AG04450 (cell line): ENCODE data around the gene NPNT. TPM values are rescaled to one million over a fixed set of nuclear protein-coding genes. Genes with fewer than 3 reads are reported as not detected.

Experiments
- CTCF ChIA-PET: fragments of 300-600, 350-600 bp; formaldehyde crosslinking; extraction: SDS; loops from one replicate; lab custom pipeline; 2022; ENCODE audit warnings: antibody characterized with exemption, inconsistent platforms; lab: Charles Lee
- POLR2A ChIA-PET: fragments of 350-600 bp; formaldehyde crosslinking; extraction: SDS; loops from one replicate; lab custom pipeline; 2021; ENCODE audit warnings: antibody characterized with exemption, inconsistent platforms; lab: Yijun Ruan, JAX
- DNase-seq: peaks from one replicate; pipeline ENCODE4 v3.0.0-alpha.2; 2011; ENCODE audit warnings: low read depth, low spot score
- H3K27ac ChIP-seq: one replicate; pipeline ENCODE4 v1.5.1; 2012; ENCODE audit warnings: low read depth, low read length, control low read depth
- H3K27me3 ChIP-seq: one replicate; pipeline ENCODE4 v1.6.0; 2012; ENCODE audit warnings: low read length; ENCODE audit not compliant: control insufficient read depth, insufficient read depth
- H3K4me3 ChIP-seq: 2 replicates; pipeline ENCODE4 v1.5.1; 2011; ENCODE audit warnings: mild to moderate bottlenecking, low read depth, low read length, control low read depth
- H3K9me3 ChIP-seq: 2 replicates; pipeline ENCODE4 v1.5.1; 2012; ENCODE audit warnings: low read length; ENCODE audit not compliant: control insufficient read depth, insufficient read depth
- CTCF ChIP-seq: IDR thresholded peaks from 2 replicates; pipeline ENCODE4 v1.5.1; 2011; ENCODE audit warnings: low read depth, low read length, control low read depth, inconsistent platforms
- polyA plus RNA-seq: library from polyadenylated mRNA; depleted of rRNA; stranded (reverse); fragments of >200 nt; gene quantifications from 2 replicates; pipeline ENCODE4 v1.2.3, GENCODE V29; 2011

The NPNT gene
- polyA plus RNA-seq, 1 experiment = not detected

DNA sequence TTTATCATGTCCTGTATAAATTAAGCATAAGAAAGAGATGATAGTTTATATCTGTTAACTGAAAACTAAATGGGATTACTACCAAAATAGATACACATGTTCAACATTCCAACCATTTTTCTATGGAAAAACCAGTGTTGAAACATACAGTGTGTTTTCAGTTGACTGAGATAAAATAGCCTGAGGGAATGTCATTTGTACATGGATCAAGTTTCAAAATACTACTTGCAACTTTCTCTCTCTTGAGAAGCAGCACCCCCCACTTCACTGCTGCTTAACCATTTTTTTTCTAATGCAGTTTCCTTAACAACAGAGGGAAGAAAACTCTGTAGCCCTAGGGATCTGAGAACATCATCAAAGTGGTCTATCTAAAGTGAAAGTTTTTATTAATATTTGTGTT lies 70.8 kb downstream of the NPNT start:
- POLR2A ChIA-PET = no interaction called here
- CTCF ChIA-PET = no interaction called here
- TF ChIP-seq CTCF = no peak
- no peak overlapping the region for H3K4me3 ChIP-seq
- peak; percentile 1 for DNase-seq
- H3K27ac ChIP-seq = no peak overlapping the region
- H3K27me3 ChIP-seq = no peaks in the 10 kb centered on the region
- H3K9me3 ChIP-seq = no peaks in the 10 kb centered on the region

DNA sequence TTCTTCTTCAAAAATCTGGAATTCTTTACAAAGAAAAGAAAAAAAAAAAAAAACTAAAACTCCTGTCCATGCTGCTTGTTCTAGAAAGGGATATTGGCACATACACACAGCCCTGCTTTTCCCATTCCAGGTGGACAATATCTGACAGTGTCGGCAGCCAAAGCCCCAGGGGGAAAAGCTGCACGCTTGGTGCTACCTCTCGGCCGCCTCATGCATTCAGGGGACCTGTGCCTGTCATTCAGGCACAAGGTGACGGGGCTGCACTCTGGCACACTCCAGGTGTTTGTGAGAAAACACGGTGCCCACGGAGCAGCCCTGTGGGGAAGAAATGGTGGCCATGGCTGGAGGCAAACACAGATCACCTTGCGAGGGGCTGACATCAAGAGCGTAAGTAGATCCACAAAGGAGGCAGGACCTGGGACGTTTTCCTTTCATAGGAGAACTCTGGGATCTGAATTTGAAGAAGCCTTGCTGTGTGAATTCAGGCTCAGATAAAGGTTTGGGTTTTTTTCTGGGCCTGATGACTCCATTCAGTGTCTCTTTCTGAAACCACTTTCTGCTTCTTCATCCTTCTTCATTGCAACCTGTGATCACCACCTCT lies 71.9 kb downstream of the NPNT start:
- no peaks in the 10 kb centered on the region for H3K9me3 ChIP-seq
- no peak overlapping the region for H3K4me3 ChIP-seq
- no peak for DNase-seq
- no peak for TF ChIP-seq CTCF
- no peak overlapping the region for H3K27ac ChIP-seq
- CTCF ChIA-PET = no interaction called here
- POLR2A ChIA-PET = no interaction called here
- H3K27me3 ChIP-seq = no peaks in the 10 kb centered on the region

DNA sequence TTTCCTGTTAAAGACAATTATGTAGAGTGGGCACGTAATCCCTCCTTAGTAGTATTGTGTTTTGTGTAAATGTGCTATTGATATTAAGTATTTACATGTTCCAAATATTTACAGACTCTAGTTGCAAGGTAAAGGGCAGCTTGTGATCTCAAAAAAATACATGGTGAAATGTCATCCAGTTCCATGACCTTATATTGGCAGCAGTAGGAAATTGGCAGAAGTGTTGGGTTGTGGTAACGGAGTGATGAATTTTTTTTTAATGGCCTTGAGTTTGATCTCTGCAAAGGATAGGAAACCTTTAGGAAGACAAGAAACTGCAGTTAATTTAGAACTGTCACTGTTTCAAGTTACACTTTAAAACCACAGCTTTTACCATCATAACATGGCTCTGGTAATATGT lies 74.3 kb downstream of the NPNT start:
- Histone ChIP-seq H3K4me3 (no peak overlapping the region), H3K27me3 (peaks cover 2% of the 10 kb centered on the region), H3K27ac (no peak overlapping the region), H3K9me3 (no peaks in the 10 kb centered on the region)
- no peak for DNase-seq
- no peak for TF ChIP-seq CTCF
- ChIA-PET POLR2A (no interaction called here), CTCF (no interaction called here)

DNA sequence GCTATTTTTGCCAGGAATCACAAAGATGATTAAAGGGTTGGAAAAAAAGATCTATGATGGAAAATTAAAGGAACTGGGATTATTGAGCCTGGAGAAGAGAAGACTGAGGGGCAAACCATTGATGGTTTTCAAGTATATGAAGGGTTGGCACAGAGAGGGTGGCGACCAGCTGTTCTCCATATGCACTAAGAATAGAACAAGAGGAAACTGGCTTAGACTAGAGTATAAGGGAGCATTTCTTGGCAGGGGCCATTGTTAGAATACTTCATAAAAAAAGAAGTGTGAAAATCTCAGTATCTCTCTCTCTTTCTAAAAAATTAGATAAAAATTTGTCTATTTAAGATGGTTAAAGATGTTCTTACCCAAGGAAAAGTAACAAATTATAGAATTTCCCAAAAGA lies 75.1 kb downstream of the NPNT start:
- no peak overlapping the region for H3K4me3 ChIP-seq
- no peaks in the 10 kb centered on the region for H3K9me3 ChIP-seq
- ChIA-PET POLR2A (no interaction called here), CTCF (no interaction called here)
- TF ChIP-seq CTCF = no peak
- H3K27ac ChIP-seq = no peak overlapping the region
- DNase-seq = no peak
- H3K27me3 ChIP-seq = peaks cover 2% of the 10 kb centered on the region

DNA sequence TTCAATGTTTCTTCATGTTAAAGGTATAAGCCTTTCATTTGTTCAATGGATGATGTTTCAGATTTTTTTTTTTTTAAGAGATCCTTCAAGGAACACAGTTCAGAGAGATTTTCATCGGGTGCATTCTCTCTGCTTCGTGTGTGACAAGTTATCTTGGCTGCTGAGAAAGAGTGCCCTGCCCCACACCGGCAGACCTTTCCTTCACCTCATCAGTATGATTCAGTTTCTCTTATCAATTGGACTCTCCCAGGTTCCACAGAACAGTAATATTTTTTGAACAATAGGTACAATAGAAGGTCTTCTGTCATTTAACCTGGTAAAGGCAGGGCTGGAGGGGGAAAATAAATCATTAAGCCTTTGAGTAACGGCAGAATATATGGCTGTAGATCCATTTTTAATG lies 75.8 kb downstream of the NPNT start:
- ChIA-PET POLR2A (no interaction called here), CTCF (no interaction called here)
- DNase-seq = no peak
- Histone ChIP-seq H3K27me3 (peaks cover 2% of the 10 kb centered on the region), H3K27ac (no peak overlapping the region), H3K9me3 (no peaks in the 10 kb centered on the region), H3K4me3 (no peak overlapping the region)
- TF ChIP-seq CTCF = no peak
